Mesothelial cell of epicardium (in vitro differentiated cells): ENCODE data around the gene RNF13. TPM values are rescaled to one million over a fixed set of nuclear protein-coding genes. Genes with fewer than 3 reads are reported as not detected.
A peak's percentile ranks its signal among the peaks of the same experiment; 100 is the strongest.

Experiments
- DNase-seq, 2 experiments: peaks; one replicate each; pipeline ENCODE4 v3.0.0; 2021; ENCODE audit warnings: low spot score in 2 of 2; ENCODE audit not compliant: unreplicated experiment in 2 of 2
- H3K27ac Mint-ChIP-seq: 2 replicates; pipeline ENCODE4 v1.8.0; 2021; ENCODE audit warnings: mixed read lengths
- H3K27me3 Mint-ChIP-seq: 2 replicates; pipeline ENCODE4 v1.8.0; 2021; ENCODE audit warnings: low read depth, mixed read lengths
- H3K36me3 Mint-ChIP-seq: 2 replicates; pipeline ENCODE4 v1.8.0; 2021; ENCODE audit warnings: mixed read lengths
- H3K4me1 Mint-ChIP-seq: 2 replicates; pipeline ENCODE4 v1.8.0; 2021; ENCODE audit warnings: mixed read lengths
- H3K4me3 Mint-ChIP-seq: 2 replicates; pipeline ENCODE4 v1.8.0; 2021; ENCODE audit warnings: mild to moderate bottlenecking, moderate library complexity, mixed read lengths
- H3K9me3 Mint-ChIP-seq: 2 replicates; pipeline ENCODE4 v1.8.0; 2021; ENCODE audit warnings: mixed read lengths
- total RNA-seq: library from RNA; stranded (reverse); gene quantifications from 3 replicates; pipeline ENCODE4 v1.2.1, GENCODE V29; 2021
- TF ChIP-seq, protein P1 (sequence below): fragments of 200-600 bp; sonication (generic); IDR thresholded peaks from one replicate; pipeline ENCODE4 v1.5.0; 2021; ENCODE audit warnings: antibody characterized with exemption; ENCODE audit not compliant: unreplicated experiment

The RNF13 gene
- total RNA-seq, 1 donor from 2014 or later, result 29.8 TPM

GRCh38 chr3:149955449-149955848 is 142.4 kb downstream of the RNF13 start:
- Mint-ChIP-seq H3K9me3 (peaks cover 4% of the 10 kb centered on the region), H3K4me1 (no peaks in the 10 kb centered on the region), H3K4me3 (no peak overlapping the region), H3K27ac (no peak overlapping the region), H3K36me3 (peaks cover 21% of the 10 kb centered on the region), H3K27me3 (no peaks in the 10 kb centered on the region)
- TF ChIP-seq, protein P1, sequence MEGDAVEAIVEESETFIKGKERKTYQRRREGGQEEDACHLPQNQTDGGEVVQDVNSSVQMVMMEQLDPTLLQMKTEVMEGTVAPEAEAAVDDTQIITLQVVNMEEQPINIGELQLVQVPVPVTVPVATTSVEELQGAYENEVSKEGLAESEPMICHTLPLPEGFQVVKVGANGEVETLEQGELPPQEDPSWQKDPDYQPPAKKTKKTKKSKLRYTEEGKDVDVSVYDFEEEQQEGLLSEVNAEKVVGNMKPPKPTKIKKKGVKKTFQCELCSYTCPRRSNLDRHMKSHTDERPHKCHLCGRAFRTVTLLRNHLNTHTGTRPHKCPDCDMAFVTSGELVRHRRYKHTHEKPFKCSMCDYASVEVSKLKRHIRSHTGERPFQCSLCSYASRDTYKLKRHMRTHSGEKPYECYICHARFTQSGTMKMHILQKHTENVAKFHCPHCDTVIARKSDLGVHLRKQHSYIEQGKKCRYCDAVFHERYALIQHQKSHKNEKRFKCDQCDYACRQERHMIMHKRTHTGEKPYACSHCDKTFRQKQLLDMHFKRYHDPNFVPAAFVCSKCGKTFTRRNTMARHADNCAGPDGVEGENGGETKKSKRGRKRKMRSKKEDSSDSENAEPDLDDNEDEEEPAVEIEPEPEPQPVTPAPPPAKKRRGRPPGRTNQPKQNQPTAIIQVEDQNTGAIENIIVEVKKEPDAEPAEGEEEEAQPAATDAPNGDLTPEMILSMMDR, result no peak
- no peak for DNase-seq

DNA sequence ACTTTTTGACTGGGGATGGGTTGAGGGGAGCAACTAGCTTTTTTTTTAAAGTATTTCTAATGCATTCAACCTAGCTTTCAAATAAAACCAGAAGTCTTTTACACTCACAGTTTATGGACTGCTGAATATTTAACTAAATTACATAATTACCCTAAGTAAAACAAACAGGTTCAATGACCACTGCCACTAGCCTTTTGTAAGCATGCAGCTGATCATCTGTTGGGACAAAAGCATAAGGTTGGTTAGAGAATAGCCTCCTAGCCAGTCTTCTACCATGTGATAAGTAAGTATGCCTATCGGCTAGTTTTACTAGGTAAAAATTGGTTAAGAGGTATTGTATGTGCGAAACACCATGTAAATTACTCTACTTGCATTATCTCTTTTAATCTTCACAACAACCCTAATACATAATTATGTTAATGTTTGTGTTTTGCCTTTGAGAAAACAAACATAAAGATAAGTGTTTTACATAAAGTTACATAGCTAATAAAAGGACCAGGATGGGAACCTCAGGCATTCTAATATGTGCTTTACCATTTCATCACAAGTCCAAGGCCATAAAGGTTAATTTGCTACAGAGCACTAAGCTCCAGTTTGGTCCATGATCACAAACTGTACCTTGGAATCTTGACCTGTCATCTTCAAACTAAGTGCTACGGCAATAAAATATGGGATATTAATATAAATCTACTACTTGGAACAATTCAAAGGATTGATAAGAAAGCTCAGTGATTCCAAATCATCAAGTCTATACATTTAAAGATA is 144.5 kb downstream of the RNF13 start:
- Mint-ChIP-seq H3K36me3 (peaks cover 10% of the 10 kb centered on the region), H3K9me3 (no peaks in the 10 kb centered on the region), H3K27me3 (no peaks in the 10 kb centered on the region), H3K27ac (no peak overlapping the region), H3K4me1 (no peaks in the 10 kb centered on the region), H3K4me3 (no peak overlapping the region)
- DNase-seq, result no peak
- TF ChIP-seq, protein P1, result no peak

DNA sequence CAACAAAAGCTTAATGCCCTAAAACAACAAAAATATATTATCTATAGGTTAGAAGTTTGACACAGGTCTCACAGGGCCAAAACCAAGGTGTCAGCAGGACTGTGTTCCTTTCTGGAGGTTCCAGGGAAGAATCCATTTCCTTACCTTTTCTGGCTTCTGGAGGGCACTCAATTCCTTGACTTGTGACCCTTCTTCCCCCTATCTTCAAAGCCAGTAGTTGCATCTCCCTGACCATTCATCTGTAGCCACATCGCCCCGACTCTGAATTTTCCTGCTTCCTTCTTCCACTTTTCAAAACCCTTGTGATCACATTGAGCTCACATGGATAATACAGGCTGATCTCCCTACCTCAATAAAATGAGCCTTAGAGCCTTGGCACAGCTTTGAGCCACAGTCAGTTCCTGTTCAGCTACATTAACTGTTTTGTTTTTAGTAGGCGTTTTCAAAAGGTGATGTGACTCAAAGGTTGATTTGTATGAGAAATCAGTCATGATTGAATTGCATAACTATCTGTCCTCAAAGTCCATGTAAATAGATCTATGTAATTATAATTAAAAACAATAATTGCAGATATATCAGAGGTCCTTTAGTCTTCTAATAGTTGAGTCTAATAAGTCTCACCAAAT is 145.3 kb downstream of the RNF13 start:
- Mint-ChIP-seq H3K4me3 (no peak overlapping the region), H3K9me3 (no peaks in the 10 kb centered on the region), H3K27ac (peak overlapping the region; percentile 1), H3K27me3 (no peaks in the 10 kb centered on the region), H3K4me1 (no peaks in the 10 kb centered on the region), H3K36me3 (peaks cover 8% of the 10 kb centered on the region)
- TF ChIP-seq, protein P1, result no peak
- DNase-seq, result no peak

DNA sequence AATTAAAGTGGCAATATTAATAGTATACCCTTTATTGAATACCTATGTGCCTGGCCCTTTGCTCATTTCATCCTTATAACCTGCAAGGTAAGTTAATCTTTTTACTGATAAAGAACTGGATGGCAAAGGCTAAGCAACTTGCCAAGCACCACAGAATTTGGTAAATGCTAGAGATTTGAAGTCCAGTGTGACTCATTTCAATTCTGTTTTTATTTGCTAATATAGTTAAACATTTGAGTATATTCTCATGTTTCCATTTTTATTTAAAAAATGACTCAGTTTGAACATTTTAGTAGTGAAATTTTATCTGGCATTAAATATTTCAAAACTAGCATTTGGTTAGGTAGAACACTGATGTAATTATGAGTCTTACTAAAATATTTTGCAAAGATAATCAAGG is 146.4 kb downstream of the RNF13 start:
- Mint-ChIP-seq H3K4me3 (no peak overlapping the region), H3K27me3 (no peaks in the 10 kb centered on the region), H3K4me1 (peaks cover 3% of the 10 kb centered on the region), H3K27ac (no peak overlapping the region), H3K9me3 (no peaks in the 10 kb centered on the region), H3K36me3 (peaks cover 8% of the 10 kb centered on the region)
- no peak for DNase-seq
- TF ChIP-seq, protein P1, result no peak

DNA sequence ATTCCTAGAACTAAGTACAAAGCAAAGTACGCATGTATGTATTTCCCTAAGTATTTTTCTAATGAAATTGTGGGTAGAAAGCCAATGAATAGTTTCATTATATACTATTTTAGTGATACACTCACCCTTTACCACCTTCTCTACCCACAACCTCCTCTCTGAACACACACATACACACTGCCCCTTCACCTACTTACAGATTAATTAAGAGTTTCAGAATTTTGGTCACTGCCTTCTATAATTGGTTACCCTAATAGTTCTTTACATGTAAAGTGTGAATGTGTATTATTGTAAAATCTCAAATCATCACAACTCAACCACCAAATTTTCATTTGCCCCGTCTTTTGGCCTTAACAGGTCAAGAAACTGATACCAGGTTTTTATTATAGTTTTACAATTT is 150.5 kb downstream of the RNF13 start:
- no peaks in the 10 kb centered on the region for H3K27me3 Mint-ChIP-seq
- no peak overlapping the region for H3K27ac Mint-ChIP-seq
- TF ChIP-seq, protein P1, result no peak
- peaks cover 17% of the 10 kb centered on the region for H3K36me3 Mint-ChIP-seq
- H3K9me3 Mint-ChIP-seq, result no peaks in the 10 kb centered on the region
- peaks cover 31% of the 10 kb centered on the region for H3K4me1 Mint-ChIP-seq
- H3K4me3 Mint-ChIP-seq, result no peak overlapping the region
- no peak for DNase-seq
